ENCODE measurements around the gene NANOS3. TPM values are rescaled to one million over a fixed set of nuclear protein-coding genes. Genes with fewer than 3 reads are reported as not detected.
"Not testable (repeated sequence)": the region's sequence is repeated elsewhere in the genome, so short reads cannot be mapped to it uniquely, and the experiment has no call there.

Gene NANOS3
- polyA plus RNA-seq, 12 donors: 0.72 to 2.4 (median 1.6) TPM; not detected in 2

GRCh38 chr19:13918726-13919411, 41.9 kb downstream of the NANOS3 start:
- no peak for DNase-seq

GRCh38 chr19:13920524-13920923, 43.6 kb downstream of the NANOS3 start:
- DNase-seq: no peak

- DNase-seq: peak; percentile 23
These were observed 44.2 kb downstream of the NANOS3 start for GRCh38 chr19:13920940-13921747.

- not testable (repeated sequence) for DNase-seq
These were observed 45.2 kb downstream of the NANOS3 start for GRCh38 chr19:13922118-13922517.

GRCh38 chr19:13923194-13923987, 46.5 kb downstream of the NANOS3 start:
- DNase-seq: no peak

GRCh38 chr19:13926010-13926409, 49.1 kb downstream of the NANOS3 start:
- no peak for DNase-seq

GRCh38 chr19:13926715-13927114, 49.8 kb downstream of the NANOS3 start:
- no peak for DNase-seq

- DNase-seq: no peak
These were observed 52.4 kb downstream of the NANOS3 start for GRCh38 chr19:13929340-13929739.

- no peak for DNase-seq
These were observed 53.0 kb downstream of the NANOS3 start for GRCh38 chr19:13929956-13930355.

Other genes starting within 250 kb of the NANOS3 start
- gene MRI1, start 112.6 kb upstream of the NANOS3 start, polyA plus RNA-seq (ENCODE audit: insufficient read length in 12 of 12): 10 to 100 TPM in 11 of 12 donors, not detected in 1; 10.1 to 32.8 (median 16.4) TPM
- 100 to 1,000 TPM in 8 of 12 donors, 10 to 100 TPM in 3, not detected in 1; 81.0 to 188 (median 105) TPM for gene C19orf53, start 102.7 kb upstream of the NANOS3 start, polyA plus RNA-seq (ENCODE audit: insufficient read length in 12 of 12)
- gene ZSWIM4, start 81.7 kb upstream of the NANOS3 start, polyA plus RNA-seq (ENCODE audit: insufficient read length in 12 of 12): 1 to 10 TPM in 10 of 12 donors, not detected in 2; 2.1 to 5.2 (median 3.5) TPM
- gene BRME1, start 29.0 kb downstream of the NANOS3 start, polyA plus RNA-seq (ENCODE audit: insufficient read length in 12 of 12): 10 to 100 TPM in 1 of 12 donors, 1 to 10 TPM in 10, not detected in 1; 2.1 to 24.7 (median 3.7) TPM
- 10 to 100 TPM in 9 of 12 donors, 1 to 10 TPM in 2, not detected in 1; 7.6 to 28.3 (median 12.1) TPM for gene CC2D1A, start 29.1 kb downstream of the NANOS3 start, polyA plus RNA-seq (ENCODE audit: insufficient read length in 12 of 12)
- gene PODNL1, start 61.3 kb downstream of the NANOS3 start, polyA plus RNA-seq (ENCODE audit: insufficient read length in 12 of 12): 1 to 10 TPM in 3 of 12 donors, under 1 TPM in 7, not detected in 2; 0.27 to 1.4 (median 0.67) TPM
- 10 to 100 TPM in 11 of 12 donors, not detected in 1; 13.7 to 25.4 (median 17.0) TPM for gene DCAF15, start 75.4 kb downstream of the NANOS3 start, polyA plus RNA-seq (ENCODE audit: insufficient read length in 12 of 12)
- 10 to 100 TPM in 2 of 12 donors, 1 to 10 TPM in 9, not detected in 1; 3.7 to 11.1 (median 5.2) TPM for gene RFX1, start 129.2 kb downstream of the NANOS3 start, polyA plus RNA-seq (ENCODE audit: insufficient read length in 12 of 12)
- gene RLN3, start 151.0 kb downstream of the NANOS3 start, polyA plus RNA-seq (ENCODE audit: insufficient read length in 12 of 12): not detected
- gene IL27RA, start 154.6 kb downstream of the NANOS3 start, polyA plus RNA-seq (ENCODE audit: insufficient read length in 12 of 12): 1 to 10 TPM in 11 of 12 donors, not detected in 1; 2.0 to 8.2 (median 2.8) TPM
- gene PALM3, start 184.9 kb downstream of the NANOS3 start, polyA plus RNA-seq (ENCODE audit: insufficient read length in 12 of 12): 1 to 10 TPM in 2 of 12 donors, under 1 TPM in 8, not detected in 2; 0.35 to 2.5 (median 0.71) TPM
- 1 to 10 TPM in 2 of 12 donors, under 1 TPM in 9, not detected in 1; 0.29 to 6.6 (median 0.58) TPM for gene MISP3, start 195.7 kb downstream of the NANOS3 start, polyA plus RNA-seq (ENCODE audit: insufficient read length in 12 of 12)
- gene C19orf67, start 208.6 kb downstream of the NANOS3 start, polyA plus RNA-seq (ENCODE audit: insufficient read length in 12 of 12): under 1 TPM in 1 of 12 donors, not detected in 11; 0.13 TPM
- 10 to 100 TPM in 11 of 12 donors, not detected in 1; 24.7 to 61.1 (median 39.3) TPM for gene SAMD1, start 213.6 kb downstream of the NANOS3 start, polyA plus RNA-seq (ENCODE audit: insufficient read length in 12 of 12)
- 100 to 1,000 TPM; 192 to 648 (median 407) TPM for gene PRKACA, start 240.6 kb downstream of the NANOS3 start, polyA plus RNA-seq (ENCODE audit: insufficient read length in 12 of 12)

Measured in muscle of arm (tissue), 12 donors.